Middle frontal gyrus (tissue), 1 donor: Measurements from ENCODE around the gene GBX2.

Experiments used
- DNase-seq: peaks from one replicate; pipeline ENCODE4 v3.0.0-alpha.2; 2015; ENCODE audit warnings: low spot score; ENCODE audit errors: extremely low spot score

GBX2 gene

DNA sequence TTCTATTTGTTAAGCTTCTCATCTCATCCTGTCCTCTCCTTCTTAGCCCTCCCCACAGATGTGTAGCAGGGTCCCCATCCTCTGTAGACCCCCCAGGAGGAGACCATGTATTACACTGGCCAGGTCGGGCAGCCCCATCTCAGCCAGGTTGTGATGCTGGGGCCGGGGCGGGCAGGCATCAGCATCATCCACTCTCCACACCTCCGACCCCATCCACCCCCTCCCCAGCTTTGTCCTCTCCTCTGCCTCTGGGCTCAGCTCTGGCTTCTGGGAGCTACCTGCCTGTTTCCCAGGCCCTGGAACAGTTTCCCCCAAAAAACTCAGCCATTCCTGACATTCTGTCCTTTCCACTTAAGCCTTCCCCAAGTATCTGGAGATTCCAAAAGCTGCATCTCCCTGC lies 49.2 kb downstream of the GBX2 start:
- no peak for DNase-seq

- DNase-seq = no peak
Observed at GRCh38 chr2:236117861-236118269, 50.3 kb downstream of the GBX2 start.

DNA sequence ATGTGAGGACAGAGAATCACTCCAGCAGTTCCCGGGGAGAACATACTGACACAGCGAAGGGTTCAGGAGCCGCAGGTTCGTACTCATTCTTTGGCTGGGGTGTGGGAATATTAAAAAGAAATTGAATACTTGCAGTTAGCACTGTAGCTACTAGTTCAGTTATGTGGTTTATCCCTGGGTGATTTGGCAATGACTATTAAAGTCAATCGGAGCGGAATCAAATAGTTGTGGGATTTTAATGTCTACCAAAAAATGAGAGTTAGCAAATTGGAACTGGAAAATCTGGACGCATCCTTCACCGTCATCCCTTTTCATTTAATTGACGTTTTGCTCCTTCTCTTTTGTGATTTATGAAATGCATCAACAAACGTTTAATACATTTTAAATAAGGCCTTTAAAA lies 50.8 kb downstream of the GBX2 start:
- no peak for DNase-seq
